MCF 10A (cell line): ENCODE data around the gene CAST. TPM values are rescaled to one million over a fixed set of nuclear protein-coding genes. Genes with fewer than 3 reads are reported as not detected.
A peak's percentile ranks its signal among the peaks of the same experiment; 100 is the strongest.

Experiments
- BruUV-seq: library from RNA; stranded (reverse); fragments of 400-500 nt; replicated peaks from 2 replicates; lab custom pipeline; 2021; lab: Mats Ljungman, UMichigan
- CTCF ChIA-PET: fragments of 300-600 bp; sonication (Branson Sonifier 250); formaldehyde crosslinking; extraction: SDS; loops from one replicate; lab custom pipeline; 2021; ENCODE audit warnings: antibody characterized with exemption, inconsistent platforms; lab: Yijun Ruan, JAX
- POLR2A ChIA-PET: fragments of 300-600, 350-650 bp; sonication (Branson Sonifier 250); formaldehyde crosslinking; extraction: SDS; loops from one replicate; lab custom pipeline; 2020; ENCODE audit warnings: antibody characterized with exemption, inconsistent platforms; lab: Yijun Ruan, JAX
- DNase-seq: peaks from one replicate; pipeline ENCODE4 v3.0.0-alpha.2; 2018; ENCODE audit not compliant: unreplicated experiment
- H3K27ac Mint-ChIP-seq: one replicate; pipeline ENCODE4 v1.8.0; 2022; ENCODE audit warnings: mild to moderate bottlenecking, low read depth, mixed read lengths; ENCODE audit not compliant: unreplicated experiment
- H3K27me3 Mint-ChIP-seq: one replicate; pipeline ENCODE4 v1.8.0; 2022; ENCODE audit warnings: mixed read lengths; ENCODE audit not compliant: insufficient read depth, unreplicated experiment
- H3K36me3 Mint-ChIP-seq: one replicate; pipeline ENCODE4 v1.8.0; 2022; ENCODE audit warnings: mild to moderate bottlenecking, moderate library complexity, mixed read lengths; ENCODE audit not compliant: insufficient read depth, unreplicated experiment
- H3K4me1 Mint-ChIP-seq: one replicate; pipeline ENCODE4 v1.8.0; 2022; ENCODE audit warnings: mixed read lengths; ENCODE audit not compliant: insufficient read depth, unreplicated experiment
- H3K4me3 Mint-ChIP-seq: one replicate; pipeline ENCODE4 v1.8.0; 2022; ENCODE audit warnings: mild to moderate bottlenecking, moderate library complexity, mixed read lengths; ENCODE audit not compliant: unreplicated experiment
- H3K9me3 Mint-ChIP-seq: one replicate; pipeline ENCODE4 v1.8.0; 2022; ENCODE audit warnings: mixed read lengths; ENCODE audit not compliant: unreplicated experiment
- CTCF ChIP-seq: fragments of 200-600 bp; IDR thresholded peaks from one replicate; pipeline ENCODE4 v1.8.0; 2022; ENCODE audit warnings: antibody characterized with exemption, mild to moderate bottlenecking; ENCODE audit not compliant: unreplicated experiment
- intact Hi-C: fragments of 100-400 bp; cut with micrococcal nuclease; formaldehyde crosslinking; loops from 2 replicates; pipeline ENCODE4 v1.14.1; 2022
- total RNA-seq: library from RNA; stranded (reverse); gene quantifications from 2 replicates; pipeline ENCODE4 v1.2.3, GENCODE V29; 2022

The CAST gene
- total RNA-seq, 1 experiment from 2014 or later = 351 TPM

DNA sequence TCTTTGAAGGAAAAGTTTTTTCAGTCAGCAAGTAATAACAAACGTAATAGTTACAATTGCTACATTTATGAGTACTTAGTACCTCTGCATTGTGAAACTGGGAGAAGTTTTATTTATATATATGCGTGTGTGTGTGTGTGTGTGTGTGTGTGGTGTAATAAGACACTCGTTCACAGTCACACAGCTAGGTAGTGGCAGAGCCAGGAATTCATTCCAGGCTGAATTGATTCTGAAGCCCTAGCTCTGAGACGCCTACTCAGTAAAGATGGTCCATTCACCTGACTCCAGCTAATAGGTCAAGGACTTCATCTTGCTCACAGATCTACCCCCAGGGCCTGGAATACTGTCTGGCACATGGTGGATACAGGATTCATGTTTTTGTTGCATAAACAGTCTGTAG, 13.6 kb upstream of the CAST start:
- ChIA-PET CTCF (interaction anchor here (0.5 to 1.4 kb wide), 3 partner anchors 15 to 298 kb away, joined by 3 to 8 read pairs (median 5); no protein-coding TSS in a partner anchor), POLR2A (interaction anchor here (0.8 to 5.0 kb wide), 4 partner anchors 13 to 38 kb away, joined by 3 to 47 read pairs (median 14); partner anchors contain the start of gene CAST)
- BruUV-seq = no TSS peak
- H3K4me3 Mint-ChIP-seq = no peak overlapping the region
- intact Hi-C loops = no loop called here
- no peaks in the 10 kb centered on the region for H3K36me3 Mint-ChIP-seq
- H3K27me3 Mint-ChIP-seq = no peaks in the 10 kb centered on the region
- no peak for TF ChIP-seq CTCF
- peaks cover 16% of the 10 kb centered on the region for H3K4me1 Mint-ChIP-seq
- H3K27ac Mint-ChIP-seq = no peak overlapping the region
- DNase-seq = peak; percentile 64
- no peaks in the 10 kb centered on the region for H3K9me3 Mint-ChIP-seq

DNA sequence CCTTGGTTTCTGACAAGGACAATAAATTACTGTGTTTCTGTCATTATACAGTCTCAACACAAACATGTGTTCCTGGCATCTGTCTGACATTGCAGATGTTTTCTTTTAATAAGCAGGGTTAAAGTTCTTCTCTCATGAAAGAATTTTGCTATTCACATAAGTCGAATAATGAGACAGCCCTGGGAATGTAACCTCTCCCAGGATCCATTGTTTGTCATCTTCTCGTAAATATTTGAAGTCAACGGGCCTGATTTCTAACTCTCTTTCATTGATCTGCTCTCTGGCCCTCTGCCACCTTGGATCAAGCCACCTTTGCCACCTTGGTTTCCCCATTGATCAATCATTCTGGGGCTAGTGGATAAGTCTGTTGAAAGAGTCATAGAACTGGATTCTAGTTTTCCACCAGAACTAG, 12.9 kb upstream of the CAST start:
- CTCF ChIA-PET = interaction anchor here (1.0 to 1.4 kb wide), 2 partner anchors 14 to 35 kb away, joined by 5 to 8 read pairs; no protein-coding TSS in a partner anchor
- Mint-ChIP-seq H3K27ac (no peak overlapping the region), H3K4me3 (no peak overlapping the region), H3K27me3 (no peaks in the 10 kb centered on the region), H3K36me3 (no peaks in the 10 kb centered on the region), H3K4me1 (peaks cover 16% of the 10 kb centered on the region), H3K9me3 (no peaks in the 10 kb centered on the region)
- DNase-seq = no peak
- POLR2A ChIA-PET = interaction anchor here (0.8 to 5.0 kb wide), 4 partner anchors 12 to 37 kb away, joined by 3 to 47 read pairs (median 14); partner anchors contain the start of gene CAST
- no peak for TF ChIP-seq CTCF
- no TSS peak for BruUV-seq
- intact Hi-C loops = no loop called here

- TF ChIP-seq CTCF = no peak
- Mint-ChIP-seq H3K9me3 (no peaks in the 10 kb centered on the region), H3K36me3 (no peaks in the 10 kb centered on the region), H3K27ac (no peak overlapping the region), H3K27me3 (no peaks in the 10 kb centered on the region), H3K4me3 (no peak overlapping the region), H3K4me1 (peaks cover 18% of the 10 kb centered on the region)
- intact Hi-C loops = no loop called here
- BruUV-seq = no TSS peak
- CTCF ChIA-PET = interaction anchor here (0.6 to 1.4 kb wide), 2 partner anchors 13 kb away, joined by 3 to 8 read pairs; no protein-coding TSS in a partner anchor
- POLR2A ChIA-PET = interaction anchor here (3.0 to 5.0 kb wide), 2 partner anchors 12 to 20 kb away, joined by 17 to 47 read pairs; partner anchors contain the start of gene CAST
- DNase-seq = peak; percentile 10
Measured at GRCh38 chr5:96649681-96650540, 12.3 kb upstream of the CAST start.

DNA sequence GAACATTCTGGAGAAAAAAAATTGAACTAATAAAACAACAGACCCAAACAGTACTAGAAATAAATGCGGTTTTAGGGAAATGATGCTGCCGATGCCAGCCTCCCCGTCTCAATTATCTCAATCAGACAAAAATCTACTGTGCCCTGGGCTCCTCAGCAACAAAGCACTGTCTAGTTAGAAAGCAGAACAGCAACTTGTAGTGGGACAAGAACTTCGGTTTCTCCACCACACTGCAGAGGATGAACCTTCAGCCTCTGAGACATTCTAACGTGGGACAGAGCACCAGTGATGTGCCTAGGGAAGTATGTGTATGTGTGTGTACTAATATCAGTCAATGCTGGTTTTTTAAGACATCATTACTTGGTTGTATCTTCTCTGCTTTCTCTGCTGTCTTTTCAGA, 11.1 kb upstream of the CAST start:
- no peaks in the 10 kb centered on the region for H3K27me3 Mint-ChIP-seq
- H3K4me3 Mint-ChIP-seq = no peak overlapping the region
- no TSS peak for BruUV-seq
- no peak overlapping the region for H3K27ac Mint-ChIP-seq
- H3K4me1 Mint-ChIP-seq = peaks cover 29% of the 10 kb centered on the region
- no peaks in the 10 kb centered on the region for H3K36me3 Mint-ChIP-seq
- intact Hi-C loops = no loop called here
- no peak for DNase-seq
- ChIA-PET CTCF (interaction anchor here (0.6 kb wide), 1 partner anchor 388 kb away, joined by 3 read pairs; no protein-coding TSS in a partner anchor), POLR2A (interaction anchor here (1.0 to 5.2 kb wide), 3 partner anchors 11 to 791 kb away, joined by 3 to 47 read pairs (median 41); partner anchors contain the start of gene CAST)
- no peaks in the 10 kb centered on the region for H3K9me3 Mint-ChIP-seq
- TF ChIP-seq CTCF = no peak
